ENCODE measurements around the gene TRIM39. TPM values are rescaled to one million over a fixed set of nuclear protein-coding genes. Genes with fewer than 3 reads are reported as not detected.
A peak's percentile ranks its signal among the peaks of the same experiment; 100 is the strongest.

Gene TRIM39
- total RNA-seq, 2 experiments from 2014 or later, result 13.7 to 15.6 TPM

GRCh38 chr6:30329331-30329730, 2.6 kb downstream of the TRIM39 start:
- H3K36me3 Mint-ChIP-seq, result peaks cover 28% of the 10 kb centered on the region
- H3K27ac Mint-ChIP-seq, result no peak overlapping the region
- CTCF ChIA-PET, result interaction anchor here (1.0 kb wide), 1 partner anchor 116 kb away, joined by 4 read pairs; the partner anchor contains the start of gene TRIM26
- no peaks in the 10 kb centered on the region for H3K9me3 Mint-ChIP-seq
- peaks cover 25% of the 10 kb centered on the region for H3K4me1 Mint-ChIP-seq (ENCODE audit: low read depth)
- POLR2A ChIA-PET, result no interaction called here
- H3K27me3 Mint-ChIP-seq, result no peaks in the 10 kb centered on the region
- no peak for DNase-seq
- no peak overlapping the region for H3K4me3 Mint-ChIP-seq
- intact Hi-C loops (cut with micrococcal nuclease), result loop anchor here (5.0 to 10.0 kb wide), 2 partner anchors 225 to 262 kb away; partner anchors contain the start of genes GNL1, PPP1R11 and PRR3

- Mint-ChIP-seq H3K27ac (peak overlapping the region; percentile 2), H3K27me3 (no peaks in the 10 kb centered on the region), H3K9me3 (no peaks in the 10 kb centered on the region), H3K4me3 (no peak overlapping the region), H3K36me3 (peaks cover 47% of the 10 kb centered on the region), H3K4me1 (ENCODE audit: low read depth) (peaks cover 12% of the 10 kb centered on the region)
- ChIA-PET POLR2A (interaction anchor here (0.6 kb wide), 1 partner anchor 627 kb away, joined by 4 read pairs; no protein-coding TSS in a partner anchor), CTCF (interaction anchor here (0.8 kb wide), 1 partner anchor 94 kb away, joined by 3 read pairs; no protein-coding TSS in a partner anchor)
- intact Hi-C loops (cut with micrococcal nuclease), result no loop called here
- no peak for DNase-seq
Observed at GRCh38 chr6:30331981-30332380, 5.3 kb downstream of the TRIM39 start.

- POLR2A ChIA-PET, result no interaction called here
- H3K27me3 Mint-ChIP-seq, result no peaks in the 10 kb centered on the region
- DNase-seq, result no peak
- no peak overlapping the region for H3K4me3 Mint-ChIP-seq
- CTCF ChIA-PET, result no interaction called here
- H3K36me3 Mint-ChIP-seq, result peaks cover 48% of the 10 kb centered on the region
- H3K9me3 Mint-ChIP-seq, result no peaks in the 10 kb centered on the region
- H3K27ac Mint-ChIP-seq, result no peak overlapping the region
- intact Hi-C loops (cut with micrococcal nuclease), result no loop called here
- no peaks in the 10 kb centered on the region for H3K4me1 Mint-ChIP-seq (ENCODE audit: low read depth)
Observed at GRCh38 chr6:30334075-30334783, 7.5 kb downstream of the TRIM39 start.

DNA sequence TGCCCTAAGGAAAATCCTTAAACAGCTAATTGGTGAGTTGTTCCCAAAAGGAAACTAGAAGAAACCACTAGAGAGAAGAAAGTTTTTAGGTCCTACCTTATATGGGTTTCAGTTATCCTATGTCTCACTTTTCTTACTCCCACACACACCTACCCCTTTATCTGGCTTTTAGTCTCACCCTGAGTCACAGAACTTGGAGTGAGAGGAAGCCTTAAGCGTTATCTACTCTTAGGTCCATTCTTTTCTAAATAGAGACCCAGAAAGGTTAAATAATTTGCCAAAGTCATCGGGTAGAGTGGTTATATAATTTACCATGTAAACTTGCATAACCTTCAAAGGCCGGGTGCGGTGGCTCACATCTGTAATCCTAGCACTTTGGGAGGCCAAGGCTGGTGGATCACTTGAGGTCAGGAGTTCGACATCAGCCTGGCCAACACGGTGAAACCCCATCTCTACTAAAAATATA, 13.9 kb downstream of the TRIM39 start:
- DNase-seq, result no peak
- intact Hi-C loops (cut with micrococcal nuclease), result no loop called here
- H3K27ac Mint-ChIP-seq, result no peak overlapping the region
- peaks cover 21% of the 10 kb centered on the region for H3K4me1 Mint-ChIP-seq (ENCODE audit: low read depth)
- POLR2A ChIA-PET, result no interaction called here
- no peak overlapping the region for H3K4me3 Mint-ChIP-seq
- H3K27me3 Mint-ChIP-seq, result no peaks in the 10 kb centered on the region
- CTCF ChIA-PET, result interaction anchor here (1.1 to 1.5 kb wide), 2 partner anchors 10 to 113 kb away, joined by 3 to 4 read pairs; no protein-coding TSS in a partner anchor
- H3K9me3 Mint-ChIP-seq, result no peaks in the 10 kb centered on the region
- peaks cover 47% of the 10 kb centered on the region for H3K36me3 Mint-ChIP-seq

DNA sequence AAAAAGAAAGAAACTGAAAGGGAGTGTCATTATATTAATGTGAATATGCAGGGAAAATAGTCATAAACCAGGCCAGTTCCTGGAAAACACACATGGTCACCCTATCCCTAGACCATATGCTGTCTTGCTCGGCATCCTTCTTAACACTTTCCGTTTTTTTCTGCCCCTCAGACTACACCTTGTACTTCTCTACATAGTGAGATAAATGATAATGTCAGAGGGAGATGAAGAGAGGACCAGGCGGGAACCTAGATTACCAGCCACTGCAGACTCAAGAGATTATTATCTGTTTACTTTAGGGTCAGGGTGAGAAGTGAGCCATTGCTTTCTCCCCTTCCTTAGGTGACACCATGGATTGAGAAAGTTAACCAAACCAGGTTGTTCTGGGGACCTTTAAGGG, 14.5 kb downstream of the TRIM39 start:
- H3K36me3 Mint-ChIP-seq, result peaks cover 46% of the 10 kb centered on the region
- POLR2A ChIA-PET, result no interaction called here
- H3K4me3 Mint-ChIP-seq, result no peak overlapping the region
- DNase-seq, result no peak
- H3K4me1 Mint-ChIP-seq (ENCODE audit: low read depth), result peaks cover 27% of the 10 kb centered on the region
- no peak overlapping the region for H3K27ac Mint-ChIP-seq
- CTCF ChIA-PET, result no interaction called here
- no peaks in the 10 kb centered on the region for H3K9me3 Mint-ChIP-seq
- intact Hi-C loops (cut with micrococcal nuclease), result no loop called here
- H3K27me3 Mint-ChIP-seq, result no peaks in the 10 kb centered on the region

DNA sequence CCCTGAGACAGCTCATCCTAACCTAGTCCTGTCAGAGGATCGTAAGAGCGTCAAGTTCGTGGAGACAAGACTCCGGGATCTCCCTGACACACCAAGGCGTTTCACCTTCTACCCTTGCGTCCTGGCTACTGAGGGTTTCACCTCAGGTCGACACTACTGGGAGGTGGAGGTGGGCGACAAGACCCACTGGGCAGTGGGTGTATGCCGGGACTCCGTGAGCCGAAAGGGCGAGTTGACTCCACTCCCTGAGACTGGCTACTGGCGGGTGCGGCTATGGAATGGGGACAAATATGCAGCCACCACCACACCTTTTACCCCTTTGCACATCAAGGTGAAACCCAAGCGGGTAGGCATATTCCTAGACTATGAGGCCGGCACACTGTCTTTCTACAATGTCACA, 15.0 kb downstream of the TRIM39 start:
- no peak overlapping the region for H3K27ac Mint-ChIP-seq
- POLR2A ChIA-PET, result no interaction called here
- H3K9me3 Mint-ChIP-seq, result no peaks in the 10 kb centered on the region
- intact Hi-C loops (cut with micrococcal nuclease), result no loop called here
- no peak overlapping the region for H3K4me3 Mint-ChIP-seq
- peaks cover 44% of the 10 kb centered on the region for H3K36me3 Mint-ChIP-seq
- H3K4me1 Mint-ChIP-seq (ENCODE audit: low read depth), result peaks cover 29% of the 10 kb centered on the region
- H3K27me3 Mint-ChIP-seq, result no peaks in the 10 kb centered on the region
- no peak for DNase-seq
- CTCF ChIA-PET, result no interaction called here

- no peaks in the 10 kb centered on the region for H3K9me3 Mint-ChIP-seq
- H3K27me3 Mint-ChIP-seq, result no peaks in the 10 kb centered on the region
- intact Hi-C loops (cut with micrococcal nuclease), result no loop called here
- DNase-seq, result no peak
- ChIA-PET POLR2A (no interaction called here), CTCF (no interaction called here)
- H3K27ac Mint-ChIP-seq, result peak overlapping the region; percentile 86
- H3K4me1 Mint-ChIP-seq (ENCODE audit: low read depth), result peaks cover 37% of the 10 kb centered on the region
- H3K4me3 Mint-ChIP-seq, result peak overlapping the region; percentile 86
- H3K36me3 Mint-ChIP-seq, result peaks cover 39% of the 10 kb centered on the region
Observed at GRCh38 chr6:30344191-30344867, 17.6 kb downstream of the TRIM39 start.

GRCh38 chr6:30344868-30345671, 18.3 kb downstream of the TRIM39 start, which contains the start of gene RPP21:
TSS of gene RPP21 (plus strand) at chr6:30345156. CDS start at chr6:30345172, 16 bp downstream.
- Mint-ChIP-seq H3K27ac (peak within 1 kb of the TSS; percentile 86), H3K4me1 (ENCODE audit: low read depth) (peaks cover 39% of the 10 kb centered on the region), H3K4me3 (peak within 1 kb of the TSS; percentile 86), H3K36me3 (peaks cover 33% of the 10 kb centered on the region), H3K9me3 (no peaks in the 10 kb centered on the region), H3K27me3 (no peaks in the 10 kb centered on the region)
- intact Hi-C loops (cut with micrococcal nuclease), result loop anchor here (1.0 kb wide), 1 partner anchor 20 kb away; no protein-coding TSS in a partner anchor
- peak; percentile 93 for DNase-seq
- ChIA-PET POLR2A (interaction anchor here (0.9 kb wide), 1 partner anchor 18 kb away, joined by 3 read pairs; the partner anchor contains the start of gene TRIM39), CTCF (no interaction called here)

DNA sequence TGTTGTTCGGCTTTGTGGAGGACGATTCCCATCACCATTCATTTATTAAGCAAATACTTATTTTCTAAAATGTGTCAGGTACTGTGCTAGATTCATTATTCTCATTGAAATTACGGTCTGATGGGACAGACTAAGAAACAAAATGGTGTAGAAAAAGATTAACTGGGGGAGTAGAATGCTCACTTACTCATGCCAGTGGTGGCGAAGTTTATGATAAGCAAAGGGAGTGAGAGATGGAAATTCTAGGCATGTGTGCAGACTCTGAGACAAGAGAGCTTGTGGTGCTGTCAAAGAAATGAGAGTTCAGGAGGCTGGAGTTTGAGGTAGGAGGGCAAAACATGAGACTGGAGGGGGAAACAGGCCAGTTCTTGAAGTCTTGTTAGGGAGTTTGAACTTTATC, 19.1 kb downstream of the TRIM39 start:
- Mint-ChIP-seq H3K36me3 (peaks cover 29% of the 10 kb centered on the region), H3K4me1 (ENCODE audit: low read depth) (peaks cover 38% of the 10 kb centered on the region), H3K27me3 (no peaks in the 10 kb centered on the region), H3K27ac (peak overlapping the region; percentile 40), H3K9me3 (no peaks in the 10 kb centered on the region), H3K4me3 (peak overlapping the region; percentile 86)
- DNase-seq, result no peak
- POLR2A ChIA-PET, result interaction anchor here (0.9 kb wide), 1 partner anchor 19 kb away, joined by 3 read pairs; the partner anchor contains the start of gene TRIM39
- intact Hi-C loops (cut with micrococcal nuclease), result loop anchor here (1.0 kb wide), 1 partner anchor 21 kb away; no protein-coding TSS in a partner anchor
- CTCF ChIA-PET, result interaction anchor here (0.7 kb wide), 1 partner anchor 372 kb away, joined by 3 read pairs; the partner anchor contains the start of gene MDC1

DNA sequence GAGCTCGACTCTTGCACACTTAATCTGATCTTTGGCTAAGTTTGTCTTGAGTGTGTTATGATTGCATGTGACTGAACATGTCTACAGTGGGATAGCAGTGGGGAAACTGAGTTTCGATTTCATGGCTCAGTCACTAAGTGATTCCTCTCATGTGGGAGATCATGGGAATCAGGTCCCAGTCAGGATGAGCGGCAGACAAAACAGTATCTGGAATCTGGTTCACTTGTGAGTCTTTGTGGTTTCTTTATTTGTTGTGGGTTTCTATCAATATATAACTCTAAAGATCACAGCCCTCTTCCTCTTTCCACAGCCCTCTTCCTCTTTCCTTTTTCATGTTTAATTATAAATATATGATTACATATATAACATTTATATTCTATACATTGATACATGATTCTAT, 22.2 kb downstream of the TRIM39 start:
- H3K36me3 Mint-ChIP-seq, result peaks cover 14% of the 10 kb centered on the region
- H3K9me3 Mint-ChIP-seq, result no peaks in the 10 kb centered on the region
- no peak overlapping the region for H3K4me3 Mint-ChIP-seq
- H3K4me1 Mint-ChIP-seq (ENCODE audit: low read depth), result peaks cover 47% of the 10 kb centered on the region
- no peak overlapping the region for H3K27ac Mint-ChIP-seq
- H3K27me3 Mint-ChIP-seq, result peaks cover 6% of the 10 kb centered on the region
- POLR2A ChIA-PET, result no interaction called here
- CTCF ChIA-PET, result no interaction called here
- intact Hi-C loops (cut with micrococcal nuclease), result no loop called here
- DNase-seq, result no peak

DNA sequence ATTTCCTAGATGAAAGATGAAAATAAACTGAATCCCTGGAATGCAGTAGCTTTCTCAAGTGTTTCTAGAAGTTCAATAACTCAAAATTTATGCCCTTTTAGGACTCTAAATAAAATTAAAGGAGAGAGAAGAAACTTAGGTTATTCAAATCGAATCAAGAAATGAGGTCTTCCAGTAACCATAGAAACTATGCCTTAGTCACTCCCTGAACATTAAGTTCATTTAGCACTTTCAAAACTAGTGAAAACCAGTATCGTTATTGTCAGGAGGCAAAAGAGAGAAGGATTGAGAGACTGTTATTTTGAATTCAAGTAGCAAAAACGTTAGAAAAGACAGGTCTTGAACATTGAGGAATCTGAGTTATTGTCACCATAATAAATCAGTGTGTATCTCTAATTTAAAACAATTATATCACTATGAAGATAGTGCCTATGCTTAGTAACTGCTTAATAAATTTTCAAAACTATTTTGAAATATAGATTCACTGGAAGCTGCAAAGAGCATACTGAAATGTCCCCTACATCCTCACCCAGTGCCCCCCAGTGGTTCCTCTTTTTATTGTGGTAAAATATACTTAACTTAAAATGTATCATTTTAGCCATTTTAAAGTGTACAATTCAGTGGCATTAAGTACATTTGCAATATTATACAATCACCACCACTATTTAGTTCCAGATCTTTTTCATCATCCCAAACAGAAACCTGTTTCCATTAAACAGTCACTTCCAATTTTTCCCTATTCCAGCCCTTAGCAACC, 22.9 kb downstream of the TRIM39 start:
- POLR2A ChIA-PET, result no interaction called here
- H3K4me1 Mint-ChIP-seq (ENCODE audit: low read depth), result peaks cover 41% of the 10 kb centered on the region
- intact Hi-C loops (cut with micrococcal nuclease), result no loop called here
- DNase-seq, result no peak
- H3K36me3 Mint-ChIP-seq, result peaks cover 14% of the 10 kb centered on the region
- H3K4me3 Mint-ChIP-seq, result no peak overlapping the region
- CTCF ChIA-PET, result interaction anchor here (1.0 kb wide), 1 partner anchor 77 kb away, joined by 3 read pairs; no protein-coding TSS in a partner anchor
- peaks cover 8% of the 10 kb centered on the region for H3K27me3 Mint-ChIP-seq
- no peaks in the 10 kb centered on the region for H3K9me3 Mint-ChIP-seq
- H3K27ac Mint-ChIP-seq, result no peak overlapping the region

All from activated CD4-positive, alpha-beta memory T cell treated with anti-CD3 and anti-CD28 coated beads for 36 hours (primary cell).